ENCODE data around the gene SYT6.

SYT6 gene

DNA sequence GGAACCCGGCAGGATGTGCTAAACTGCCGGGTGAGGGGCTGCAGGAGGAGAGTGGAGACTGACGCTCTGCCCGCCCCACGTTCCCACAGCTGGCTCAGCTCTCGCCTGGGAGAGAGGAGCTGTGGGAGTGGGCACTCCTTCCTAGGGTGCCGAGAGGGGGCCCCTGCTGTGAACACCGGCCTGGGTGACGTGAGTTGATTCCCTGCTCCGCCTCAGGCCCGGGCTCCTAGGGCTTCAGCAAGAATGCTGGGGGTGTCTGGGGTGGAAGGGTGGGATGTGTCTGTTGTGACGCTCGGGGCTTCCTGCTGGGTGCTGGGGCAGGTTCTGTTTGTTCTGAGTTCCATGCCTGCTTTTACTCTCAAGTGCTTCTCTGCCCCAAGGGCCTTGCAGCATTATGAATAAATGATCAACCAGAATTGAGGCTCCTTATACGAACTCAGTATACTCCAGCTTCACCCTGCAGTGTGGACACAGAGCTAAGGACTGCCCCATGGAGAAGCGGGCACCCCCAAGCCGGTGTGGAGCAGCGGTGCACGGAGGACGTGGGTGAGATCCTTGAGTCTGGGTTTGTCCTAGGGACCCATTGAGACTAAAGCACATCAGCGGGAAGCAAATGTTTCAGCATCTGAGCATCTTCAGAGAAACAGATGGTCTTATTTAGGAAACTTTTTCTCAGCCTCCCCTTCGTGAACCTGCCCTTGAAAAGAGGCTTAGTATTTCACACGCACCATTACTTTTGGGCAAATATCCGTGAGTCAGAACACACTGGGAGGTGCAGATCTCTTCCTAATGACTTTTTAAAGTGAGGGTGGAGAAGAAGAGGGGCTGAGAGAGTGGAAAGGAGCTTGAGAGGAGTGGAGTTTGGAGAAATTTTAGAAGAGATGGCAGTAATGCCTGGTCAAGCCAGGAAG, 41.7 kb downstream of the SYT6 start:
- FAIRE-seq: no peak

DNA sequence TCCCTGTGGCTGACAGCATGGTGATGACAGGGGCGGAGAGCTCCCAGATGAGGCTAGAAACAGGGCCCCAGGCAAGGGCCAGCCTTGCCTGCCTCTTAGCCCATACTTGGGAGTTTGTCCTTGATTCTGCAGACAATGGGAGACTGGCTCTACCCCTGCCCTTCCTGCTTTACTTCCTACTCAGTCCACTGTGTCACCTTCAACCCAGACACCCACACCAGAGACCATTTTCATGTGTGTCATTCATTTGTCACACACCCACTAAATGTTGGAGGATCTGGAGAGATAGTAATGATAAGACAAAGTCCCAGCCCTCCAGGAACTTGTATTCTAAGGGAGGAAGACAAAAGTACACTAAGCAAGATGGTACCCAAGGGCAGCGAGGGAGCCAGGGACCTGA, 43.7 kb downstream of the SYT6 start:
- no peak for TF ChIP-seq POU2F2 (IDR thresholded peaks at IDR 0.05; ENCODE audit: low read depth, low read length)
- no peak for TF ChIP-seq TAF1 (IDR thresholded peaks at IDR 0.05; ENCODE audit: low read depth, low read length)
- TF ChIP-seq POLR2AphosphoS5 (IDR thresholded peaks at IDR 0.05; ENCODE audit: low read depth, low read length): no peak
- no peak for TF ChIP-seq PAX5 (IDR thresholded peaks at IDR 0.05; ENCODE audit: insufficient read depth, low read length, severe bottlenecking)
- no peak for TF ChIP-seq SPI1 (IDR thresholded peaks at IDR 0.05; ENCODE audit: low read depth, low read length)
- no peak for TF ChIP-seq POLR2A (IDR thresholded peaks at IDR 0.05; ENCODE audit: low read depth, low read length)
- DNase-seq (ENCODE audit: insufficient read length, low spot score): no peak
- FAIRE-seq: no peak

More for the DNA sequence above, 41.7 kb downstream of the SYT6 start:
- no peak for DNase-seq (ENCODE audit: insufficient read length, low spot score)
- no peak for TF ChIP-seq POLR2AphosphoS5 (IDR thresholded peaks at IDR 0.05; ENCODE audit: low read depth, low read length)
- TF ChIP-seq POU2F2 (IDR thresholded peaks at IDR 0.05; ENCODE audit: low read depth, low read length): no peak
- no peak for TF ChIP-seq POLR2A (IDR thresholded peaks at IDR 0.05; ENCODE audit: low read depth, low read length)
- TF ChIP-seq TAF1 (IDR thresholded peaks at IDR 0.05; ENCODE audit: low read depth, low read length): no peak
- no peak for TF ChIP-seq SPI1 (IDR thresholded peaks at IDR 0.05; ENCODE audit: low read depth, low read length)
- TF ChIP-seq PAX5 (IDR thresholded peaks at IDR 0.05; ENCODE audit: insufficient read depth, low read length, severe bottlenecking): no peak

GRCh38 chr1:114108751-114109255, 44.9 kb downstream of the SYT6 start:
- TF ChIP-seq PAX5 (IDR thresholded peaks at IDR 0.05; ENCODE audit: insufficient read depth, low read length, severe bottlenecking): no peak
- no peak for TF ChIP-seq POLR2A (IDR thresholded peaks at IDR 0.05; ENCODE audit: low read depth, low read length)
- TF ChIP-seq TAF1 (IDR thresholded peaks at IDR 0.05; ENCODE audit: low read depth, low read length): no peak
- no peak for TF ChIP-seq POLR2AphosphoS5 (IDR thresholded peaks at IDR 0.05; ENCODE audit: low read depth, low read length)
- no peak for TF ChIP-seq POU2F2 (IDR thresholded peaks at IDR 0.05; ENCODE audit: low read depth, low read length)
- TF ChIP-seq SPI1 (IDR thresholded peaks at IDR 0.05; ENCODE audit: low read depth, low read length): no peak
- peak; percentile 47 for DNase-seq (ENCODE audit: insufficient read length, low spot score)
- FAIRE-seq: no peak

DNA sequence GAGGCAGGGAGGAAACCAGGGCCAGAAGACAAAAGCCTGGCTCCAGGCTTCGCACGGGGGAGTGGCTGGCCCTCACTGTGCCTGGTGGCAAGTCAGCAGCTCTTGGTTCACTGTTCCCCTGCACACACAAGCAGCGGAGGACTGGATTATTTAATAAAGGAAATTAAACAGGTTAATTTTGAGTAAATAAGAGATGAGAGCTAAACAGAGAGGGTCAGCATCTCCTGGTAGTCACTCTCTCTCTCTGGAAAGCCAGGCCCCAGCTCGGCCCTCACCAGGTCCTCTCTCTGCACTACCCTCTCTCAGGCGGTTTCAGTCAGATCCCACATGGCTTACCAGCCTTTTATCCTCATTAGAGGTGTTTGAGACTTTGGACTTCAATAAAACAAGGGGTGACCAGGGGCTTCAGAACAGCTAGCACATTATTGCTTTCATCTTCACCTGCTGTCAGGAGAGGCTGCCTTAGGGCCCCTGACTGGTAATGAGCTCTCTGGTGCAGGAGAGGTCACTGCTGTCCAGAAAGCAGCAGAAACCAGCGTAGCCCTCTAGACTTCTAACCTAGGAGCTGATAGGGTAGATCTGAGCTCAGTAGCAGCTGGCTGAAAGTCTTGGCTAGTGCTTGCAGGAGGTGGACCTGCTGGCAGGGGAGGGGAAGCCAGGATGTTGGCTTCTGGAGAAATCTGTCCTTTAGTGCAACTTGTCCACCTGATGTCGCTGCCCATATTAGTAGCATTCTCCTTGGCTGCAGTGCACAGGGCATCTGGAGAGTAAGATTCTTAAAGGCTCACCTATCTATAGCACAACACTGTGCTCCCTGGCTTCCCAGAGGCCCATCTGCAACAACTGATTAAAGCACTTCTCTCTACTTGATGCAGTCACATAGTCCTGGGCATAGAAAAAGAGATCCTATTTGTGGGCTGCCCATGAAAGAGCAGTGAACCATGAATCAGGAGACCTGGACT, 45.9 kb downstream of the SYT6 start:
- no peak for DNase-seq (ENCODE audit: insufficient read length, low spot score)
- FAIRE-seq: no peak
- TF ChIP-seq PAX5 (IDR thresholded peaks at IDR 0.05; ENCODE audit: insufficient read depth, low read length, severe bottlenecking): no peak

DNA sequence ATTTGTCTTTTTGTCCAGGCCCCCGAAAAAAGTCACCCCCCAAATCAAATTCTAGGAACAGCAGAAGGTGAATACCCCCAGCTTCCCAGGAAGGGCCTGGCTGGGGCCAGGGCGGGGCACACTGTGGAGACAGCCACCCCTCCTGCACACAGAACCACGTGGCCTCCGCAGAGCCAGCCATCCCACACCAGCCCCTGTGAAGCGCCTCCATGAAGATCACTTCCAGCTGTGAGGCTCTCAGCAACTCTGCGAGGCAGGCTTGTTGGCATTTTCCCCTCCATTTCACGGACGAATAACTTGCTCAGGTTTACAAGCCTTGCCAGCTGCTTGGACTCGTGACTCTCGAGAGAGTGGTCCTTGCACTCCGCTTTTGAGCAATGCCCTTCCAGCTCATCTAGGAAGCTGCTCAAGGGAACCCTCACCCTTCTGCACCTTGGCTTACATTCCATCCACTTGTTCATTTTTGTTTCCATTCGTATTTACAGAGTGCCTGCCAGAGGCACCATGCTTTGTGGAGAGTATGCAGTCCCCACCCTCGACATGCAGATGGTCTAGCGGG, 48.2 kb downstream of the SYT6 start:
- TF ChIP-seq PAX5 (IDR thresholded peaks at IDR 0.05; ENCODE audit: insufficient read depth, low read length, severe bottlenecking): no peak
- no peak for TF ChIP-seq SPI1 (IDR thresholded peaks at IDR 0.05; ENCODE audit: low read depth, low read length)
- no peak for TF ChIP-seq POLR2AphosphoS5 (IDR thresholded peaks at IDR 0.05; ENCODE audit: low read depth, low read length)
- TF ChIP-seq POLR2A (IDR thresholded peaks at IDR 0.05; ENCODE audit: low read depth, low read length): no peak
- TF ChIP-seq POU2F2 (IDR thresholded peaks at IDR 0.05; ENCODE audit: low read depth, low read length): no peak
- TF ChIP-seq TAF1 (IDR thresholded peaks at IDR 0.05; ENCODE audit: low read depth, low read length): no peak
- no peak for FAIRE-seq
- DNase-seq (ENCODE audit: insufficient read length, low spot score): no peak

DNA sequence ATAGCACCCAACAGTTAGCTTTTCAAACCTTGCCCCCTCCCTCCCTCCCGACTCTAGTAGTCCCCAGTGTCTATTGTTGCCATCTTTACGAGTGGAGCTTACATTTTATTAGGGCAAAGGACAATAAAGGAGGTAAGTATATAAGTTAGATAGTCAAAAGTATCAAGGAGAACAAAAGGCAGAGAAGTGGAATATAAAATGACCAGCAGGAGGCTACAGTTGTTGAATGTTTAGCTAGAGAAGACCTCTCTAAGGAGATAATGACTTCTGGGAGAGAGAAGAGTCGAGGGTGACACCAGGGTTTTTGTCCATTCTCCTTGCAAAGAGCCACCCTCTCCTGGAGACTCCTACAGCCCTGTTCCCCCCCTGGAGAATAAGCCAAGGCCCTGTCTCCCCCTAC, 48.7 kb downstream of the SYT6 start:
- no peak for DNase-seq (ENCODE audit: insufficient read length, low spot score)
- FAIRE-seq: no peak
- TF ChIP-seq POLR2A (IDR thresholded peaks at IDR 0.05; ENCODE audit: low read depth, low read length): no peak
- TF ChIP-seq POLR2AphosphoS5 (IDR thresholded peaks at IDR 0.05; ENCODE audit: low read depth, low read length): no peak
- no peak for TF ChIP-seq POU2F2 (IDR thresholded peaks at IDR 0.05; ENCODE audit: low read depth, low read length)
- TF ChIP-seq SPI1 (IDR thresholded peaks at IDR 0.05; ENCODE audit: low read depth, low read length): no peak
- TF ChIP-seq TAF1 (IDR thresholded peaks at IDR 0.05; ENCODE audit: low read depth, low read length): no peak
- TF ChIP-seq PAX5 (IDR thresholded peaks at IDR 0.05; ENCODE audit: insufficient read depth, low read length, severe bottlenecking): no peak

GRCh38 chr1:114103992-114104391, 49.7 kb downstream of the SYT6 start:
- TF ChIP-seq POLR2A (IDR thresholded peaks at IDR 0.05; ENCODE audit: low read depth, low read length): no peak
- TF ChIP-seq SPI1 (IDR thresholded peaks at IDR 0.05; ENCODE audit: low read depth, low read length): no peak
- no peak for TF ChIP-seq POLR2AphosphoS5 (IDR thresholded peaks at IDR 0.05; ENCODE audit: low read depth, low read length)
- TF ChIP-seq POU2F2 (IDR thresholded peaks at IDR 0.05; ENCODE audit: low read depth, low read length): no peak
- no peak for TF ChIP-seq TAF1 (IDR thresholded peaks at IDR 0.05; ENCODE audit: low read depth, low read length)
- no peak for TF ChIP-seq PAX5 (IDR thresholded peaks at IDR 0.05; ENCODE audit: insufficient read depth, low read length, severe bottlenecking)
- DNase-seq (ENCODE audit: insufficient read length, low spot score) (no peak), FAIRE-seq (no peak)

DNA sequence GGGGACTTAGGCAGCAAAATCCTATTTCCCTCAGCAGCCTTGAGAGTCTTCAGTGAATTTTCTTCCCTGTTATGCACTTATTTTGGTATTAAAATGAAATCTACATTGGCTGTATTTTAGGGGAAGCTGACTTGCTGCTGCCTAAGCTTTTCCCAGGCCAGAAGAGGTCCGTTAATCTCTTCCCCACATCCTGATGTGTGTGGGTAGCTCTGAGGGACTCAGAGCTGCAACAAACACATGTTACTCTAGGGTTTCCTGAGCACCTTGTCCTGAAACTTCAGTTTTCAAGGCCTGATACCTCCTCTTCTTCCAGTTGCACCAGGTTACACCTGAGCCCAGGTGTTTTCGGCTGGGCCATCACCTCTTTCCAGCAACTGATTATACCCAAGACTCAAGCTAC, 51.5 kb downstream of the SYT6 start:
- DNase-seq (ENCODE audit: insufficient read length, low spot score) (no peak), FAIRE-seq (no peak)
- TF ChIP-seq SPI1 (IDR thresholded peaks at IDR 0.05; ENCODE audit: low read depth, low read length): no peak
- TF ChIP-seq POLR2A (IDR thresholded peaks at IDR 0.05; ENCODE audit: low read depth, low read length): no peak
- TF ChIP-seq POLR2AphosphoS5 (IDR thresholded peaks at IDR 0.05; ENCODE audit: low read depth, low read length): no peak
- no peak for TF ChIP-seq TAF1 (IDR thresholded peaks at IDR 0.05; ENCODE audit: low read depth, low read length)
- no peak for TF ChIP-seq POU2F2 (IDR thresholded peaks at IDR 0.05; ENCODE audit: low read depth, low read length)
- TF ChIP-seq PAX5 (IDR thresholded peaks at IDR 0.05; ENCODE audit: insufficient read depth, low read length, severe bottlenecking): no peak
